Measurements from ENCODE around the gene DNM3. TPM values are rescaled to one million over a fixed set of nuclear protein-coding genes. Genes with fewer than 3 reads are reported as not detected.

Gene DNM3
- total and polyA plus RNA-seq, 2 donors (not counting 1 experiment from before 2014, with no cell fraction given), result 1.0 to 1.3 TPM

DNA sequence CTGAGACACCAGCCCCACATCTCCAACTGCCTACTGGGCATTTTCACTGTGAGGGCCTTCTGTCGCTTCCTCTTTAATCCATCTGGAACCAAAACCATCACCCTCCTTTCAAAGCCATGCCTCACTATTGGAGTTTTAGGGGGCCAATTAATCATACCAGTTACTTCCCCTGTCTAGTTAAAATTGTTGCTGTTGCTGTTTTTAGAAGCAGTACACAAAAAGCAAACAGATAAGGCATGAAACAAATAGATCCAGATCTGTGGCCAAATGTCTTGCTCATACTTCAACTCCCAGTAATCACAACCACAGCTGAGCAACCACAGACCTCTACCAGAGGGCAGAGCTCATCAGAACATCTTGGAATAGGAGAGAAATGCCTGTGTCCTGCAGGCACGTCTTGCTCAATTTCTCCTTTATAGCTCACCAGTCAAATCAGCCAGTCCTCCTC lies 445.4 kb downstream of the DNM3 start:
- no peak overlapping the region for H3K4me3 Mint-ChIP-seq
- POLR2A ChIA-PET, result no interaction called here
- Histone ChIP-seq H3K79me2 (ENCODE audit: control insufficient read depth, insufficient read depth, low read length) (no peaks in the 10 kb centered on the region), H4K20me1 (ENCODE audit: control insufficient read depth, insufficient read depth, low read length, poor library complexity, severe bottlenecking) (no peaks in the 10 kb centered on the region), H3K4me2 (replicated peaks; ENCODE audit: low read depth, low read length, poor library complexity, severe bottlenecking) (no peak overlapping the region), H3K27ac (ENCODE audit: low read length in 2 of 2) (no peak overlapping the region), H3K4me3 (ENCODE audit: control extremely low read depth in 1 of 5, extremely low read depth in 1 of 5, insufficient read depth in 1 of 5, low read depth in 2 of 5, low read length in 4 of 5) (no peak overlapping the region), H2AFZ (ENCODE audit: insufficient read depth, low read depth, low read length, poor library complexity, severe bottlenecking) (no peak overlapping the region), H3K9me3 (ENCODE audit: control extremely low read depth in 1 of 3, control insufficient read depth in 2 of 3, insufficient read depth in 1 of 3, low read length in 2 of 3) (no peaks in the 10 kb centered on the region), H3K36me3 (replicated peaks in 1 of 2; ENCODE audit: control extremely low read depth in 1 of 2, control insufficient read depth in 1 of 2, extremely low read depth in 1 of 2, insufficient read depth in 2 of 2, low read length in 1 of 2) (no peaks in the 10 kb centered on the region), H3K27me3 (replicated peaks in 1 of 4; ENCODE audit: control extremely low read depth in 1 of 4, control insufficient read depth in 3 of 4, insufficient read depth in 4 of 4, low read length in 3 of 4) (no peaks in the 10 kb centered on the region), H3K4me1 (ENCODE audit: control insufficient read depth in 2 of 2, insufficient read depth in 2 of 2, low read length in 2 of 2) (no peaks in the 10 kb centered on the region), H3K9ac (ENCODE audit: low read length) (no peak overlapping the region)
- no peaks in the 10 kb centered on the region for H3K27me3 Mint-ChIP-seq
- no peaks in the 10 kb centered on the region for H3K9me3 Mint-ChIP-seq (ENCODE audit: insufficient read depth)
- ATAC-seq (ENCODE audit: low read depth) (no peak), DNase-seq (no peak)
- TF ChIP-seq EZH2 (IDR thresholded peaks at IDR 0.05; ENCODE audit: borderline replicate concordance, insufficient read depth, low read depth, low read length, poor library complexity, severe bottlenecking), result no peak
- TF ChIP-seq, protein P1, sequence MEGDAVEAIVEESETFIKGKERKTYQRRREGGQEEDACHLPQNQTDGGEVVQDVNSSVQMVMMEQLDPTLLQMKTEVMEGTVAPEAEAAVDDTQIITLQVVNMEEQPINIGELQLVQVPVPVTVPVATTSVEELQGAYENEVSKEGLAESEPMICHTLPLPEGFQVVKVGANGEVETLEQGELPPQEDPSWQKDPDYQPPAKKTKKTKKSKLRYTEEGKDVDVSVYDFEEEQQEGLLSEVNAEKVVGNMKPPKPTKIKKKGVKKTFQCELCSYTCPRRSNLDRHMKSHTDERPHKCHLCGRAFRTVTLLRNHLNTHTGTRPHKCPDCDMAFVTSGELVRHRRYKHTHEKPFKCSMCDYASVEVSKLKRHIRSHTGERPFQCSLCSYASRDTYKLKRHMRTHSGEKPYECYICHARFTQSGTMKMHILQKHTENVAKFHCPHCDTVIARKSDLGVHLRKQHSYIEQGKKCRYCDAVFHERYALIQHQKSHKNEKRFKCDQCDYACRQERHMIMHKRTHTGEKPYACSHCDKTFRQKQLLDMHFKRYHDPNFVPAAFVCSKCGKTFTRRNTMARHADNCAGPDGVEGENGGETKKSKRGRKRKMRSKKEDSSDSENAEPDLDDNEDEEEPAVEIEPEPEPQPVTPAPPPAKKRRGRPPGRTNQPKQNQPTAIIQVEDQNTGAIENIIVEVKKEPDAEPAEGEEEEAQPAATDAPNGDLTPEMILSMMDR (IDR thresholded peaks at IDR 0.05), result no peak
- CTCF ChIA-PET, result no interaction called here
- H3K4me1 Mint-ChIP-seq, result no peaks in the 10 kb centered on the region
- H3K27ac Mint-ChIP-seq, result no peak overlapping the region
- WGBS (ENCODE audit: insufficient coverage), result no CpG with 5 or more reads among the region's 2 CpGs
- intact Hi-C loops (cut with micrococcal nuclease), result no loop called here

DNA sequence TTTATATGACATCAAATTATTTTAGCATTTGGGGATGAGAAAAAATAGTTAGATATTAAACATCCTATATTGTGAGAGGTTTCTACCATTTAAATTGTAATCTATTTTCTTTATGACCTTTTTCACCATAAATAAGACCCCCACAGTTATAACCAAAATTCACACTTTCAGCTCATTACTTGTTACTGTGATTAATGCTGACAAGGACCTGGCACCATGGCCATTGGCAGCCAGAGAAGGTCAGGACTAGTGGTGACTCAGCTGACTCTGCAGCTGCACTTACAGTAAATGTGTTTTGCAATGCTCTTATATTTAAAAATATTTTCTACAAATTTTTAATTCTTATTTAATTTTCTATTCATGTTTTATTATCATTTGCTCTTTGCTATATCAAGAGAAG lies 445.9 kb downstream of the DNM3 start:
- CTCF ChIA-PET, result no interaction called here
- DNase-seq (no peak), ATAC-seq (ENCODE audit: low read depth) (no peak)
- intact Hi-C loops (cut with micrococcal nuclease), result no loop called here
- no peak overlapping the region for H3K27ac ChIP-seq (ENCODE audit: low read length in 2 of 2)
- H2AFZ ChIP-seq (ENCODE audit: insufficient read depth, low read depth, low read length, poor library complexity, severe bottlenecking), result no peak overlapping the region
- Mint-ChIP-seq H3K4me1 (no peaks in the 10 kb centered on the region), H3K9me3 (ENCODE audit: insufficient read depth) (no peaks in the 10 kb centered on the region), H3K27ac (no peak overlapping the region), H3K4me3 (no peak overlapping the region), H3K27me3 (no peaks in the 10 kb centered on the region)
- no peaks in the 10 kb centered on the region for H3K27me3 ChIP-seq (replicated peaks in 1 of 4; ENCODE audit: control extremely low read depth in 1 of 4, control insufficient read depth in 3 of 4, insufficient read depth in 4 of 4, low read length in 3 of 4)
- no peaks in the 10 kb centered on the region for H3K9me3 ChIP-seq (ENCODE audit: control extremely low read depth in 1 of 3, control insufficient read depth in 2 of 3, insufficient read depth in 1 of 3, low read length in 2 of 3)
- no peaks in the 10 kb centered on the region for H3K4me1 ChIP-seq (ENCODE audit: control insufficient read depth in 2 of 2, insufficient read depth in 2 of 2, low read length in 2 of 2)
- no peak overlapping the region for H3K4me3 ChIP-seq (ENCODE audit: control extremely low read depth in 1 of 5, extremely low read depth in 1 of 5, insufficient read depth in 1 of 5, low read depth in 2 of 5, low read length in 4 of 5)
- no peaks in the 10 kb centered on the region for H3K36me3 ChIP-seq (replicated peaks in 1 of 2; ENCODE audit: control extremely low read depth in 1 of 2, control insufficient read depth in 1 of 2, extremely low read depth in 1 of 2, insufficient read depth in 2 of 2, low read length in 1 of 2)
- no peaks in the 10 kb centered on the region for H4K20me1 ChIP-seq (ENCODE audit: control insufficient read depth, insufficient read depth, low read length, poor library complexity, severe bottlenecking)
- POLR2A ChIA-PET, result no interaction called here
- H3K4me2 ChIP-seq (replicated peaks; ENCODE audit: low read depth, low read length, poor library complexity, severe bottlenecking), result no peak overlapping the region
- H3K9ac ChIP-seq (ENCODE audit: low read length), result no peak overlapping the region
- TF ChIP-seq EZH2 (IDR thresholded peaks at IDR 0.05; ENCODE audit: borderline replicate concordance, insufficient read depth, low read depth, low read length, poor library complexity, severe bottlenecking), result no peak
- TF ChIP-seq, protein P1 (IDR thresholded peaks at IDR 0.05), result no peak
- no peaks in the 10 kb centered on the region for H3K79me2 ChIP-seq (ENCODE audit: control insufficient read depth, insufficient read depth, low read length)
